ENCODE data around the gene RAD1. TPM values are rescaled to one million over a fixed set of nuclear protein-coding genes. Genes with fewer than 3 reads are reported as not detected.

Gene RAD1
- total and polyA plus RNA-seq, 8 donors: 4.9 to 33.6 (median 15.1) TPM

- no peak overlapping the region for H3K27ac ChIP-seq
- TF ChIP-seq CTCF (IDR thresholded peaks at IDR 0.05) (no peak), POLR2AphosphoS5 (IDR thresholded peaks at IDR 0.05) (no peak), EP300 (IDR thresholded peaks at IDR 0.05) (no peak), POLR2A (IDR thresholded peaks at IDR 0.05) (no peak)
- 69 to 77% (median 74%) methylated on average over 3 of the region's 3 CpGs for WGBS, 5 donors
- H3K4me3 ChIP-seq: no peak overlapping the region
- H3K9me3 ChIP-seq: no peaks in the 10 kb centered on the region
- intact Hi-C loops (cut with DNase I; ENCODE audit: low total_unique reads): no loop called here
- H3K27me3 ChIP-seq: no peaks in the 10 kb centered on the region
- no peaks in the 10 kb centered on the region for H3K4me1 ChIP-seq
- no peak for DNase-seq
- H3K36me3 ChIP-seq: no peaks in the 10 kb centered on the region
Measured at GRCh38 chr5:34866989-34867471, 48.3 kb downstream of the RAD1 start.

- no peak overlapping the region for H3K4me3 ChIP-seq
- H3K9me3 ChIP-seq: no peaks in the 10 kb centered on the region
- intact Hi-C loops (cut with DNase I; ENCODE audit: low total_unique reads): no loop called here
- no peak for DNase-seq
- TF ChIP-seq EP300 (IDR thresholded peaks at IDR 0.05): no peak
- TF ChIP-seq POLR2AphosphoS5 (IDR thresholded peaks at IDR 0.05): no peak
- no peak for TF ChIP-seq POLR2A (IDR thresholded peaks at IDR 0.05)
- no peak for TF ChIP-seq CTCF (IDR thresholded peaks at IDR 0.05)
- no peaks in the 10 kb centered on the region for H3K4me1 ChIP-seq
- no peaks in the 10 kb centered on the region for H3K27me3 ChIP-seq
- 87 to 94% (median 88%) methylated on average over 2 of the region's 2 CpGs for WGBS, 5 donors
- no peaks in the 10 kb centered on the region for H3K36me3 ChIP-seq
- H3K27ac ChIP-seq: no peak overlapping the region
Measured at GRCh38 chr5:34865091-34865490, 50.2 kb downstream of the RAD1 start.

GRCh38 chr5:34863946-34864345, 51.4 kb downstream of the RAD1 start:
- Histone ChIP-seq H3K4me1 (no peaks in the 10 kb centered on the region), H3K4me3 (no peak overlapping the region), H3K9me3 (no peaks in the 10 kb centered on the region), H3K27me3 (no peaks in the 10 kb centered on the region), H3K36me3 (no peaks in the 10 kb centered on the region), H3K27ac (no peak overlapping the region)
- DNase-seq: no peak
- intact Hi-C loops (cut with DNase I; ENCODE audit: low total_unique reads): no loop called here
- TF ChIP-seq EP300 (IDR thresholded peaks at IDR 0.05): no peak
- TF ChIP-seq POLR2AphosphoS5 (IDR thresholded peaks at IDR 0.05): no peak
- no peak for TF ChIP-seq CTCF (IDR thresholded peaks at IDR 0.05)
- TF ChIP-seq POLR2A (IDR thresholded peaks at IDR 0.05): no peak
- 65 to 74% (median 68%) methylated on average over 3 of the region's 3 CpGs for WGBS, 5 donors

GRCh38 chr5:34859253-34859652, 56.1 kb downstream of the RAD1 start:
- Histone ChIP-seq H3K27me3 (no peaks in the 10 kb centered on the region), H3K4me3 (no peak overlapping the region), H3K9me3 (no peaks in the 10 kb centered on the region), H3K36me3 (no peaks in the 10 kb centered on the region), H3K4me1 (no peaks in the 10 kb centered on the region), H3K27ac (no peak overlapping the region)
- DNase-seq: no peak
- 46 to 89% (median 66%) methylated on average over 5 of the region's 5 CpGs for WGBS, 5 donors
- TF ChIP-seq CTCF (IDR thresholded peaks at IDR 0.05): no peak
- TF ChIP-seq EP300 (IDR thresholded peaks at IDR 0.05): no peak
- no peak for TF ChIP-seq POLR2AphosphoS5 (IDR thresholded peaks at IDR 0.05)
- no peak for TF ChIP-seq POLR2A (IDR thresholded peaks at IDR 0.05)
- intact Hi-C loops (cut with DNase I; ENCODE audit: low total_unique reads): no loop called here

All from stomach (tissue), 9 donors.